Endothelial cell of umbilical vein (primary cell): ENCODE data around the gene TEP1.

Experiments used
- CTCF ChIP-seq, 2 donors: IDR thresholded peaks; 1 replicate in 1 of 2; 2 replicates in 1 of 2; pipeline ENCODE4 v1.5.1; 2011; ENCODE audit warnings: low read length in 2 of 2, mild to moderate bottlenecking in 2 of 2, moderate library complexity in 2 of 2, control low read depth in 1 of 2, inconsistent platforms in 1 of 2, low read depth in 1 of 2; ENCODE audit not compliant: insufficient read depth in 1 of 2; ENCODE audit errors: extremely low read depth in 1 of 2
- EZH2 ChIP-seq: IDR thresholded peaks from 2 replicates; pipeline ENCODE4 v1.6.1; 2012; ENCODE audit warnings: borderline replicate concordance, low read depth, mild to moderate bottlenecking, moderate library complexity, low read length, inconsistent platforms; ENCODE audit not compliant: severe bottlenecking
- GATA2 ChIP-seq: IDR thresholded peaks from 2 replicates; pipeline ENCODE4 v1.7.0; 2011; ENCODE audit warnings: low read depth, mild to moderate bottlenecking, moderate library complexity, mixed read lengths, low read length; ENCODE audit not compliant: insufficient read length, insufficient read depth
- POLR2A ChIP-seq: IDR thresholded peaks from 2 replicates; pipeline ENCODE4 v1.6.1; 2012; ENCODE audit warnings: low read depth, mild to moderate bottlenecking, control low read depth, low read length
- POLR2AphosphoS5 ChIP-seq: IDR thresholded peaks from 2 replicates; pipeline ENCODE4 v1.6.1; 2012; ENCODE audit warnings: low read depth, mild to moderate bottlenecking, control low read depth, low read length, moderate library complexity; ENCODE audit not compliant: insufficient read depth

GRCh38 chr14:20422886-20423285, 9.6 kb upstream of the TEP1 start:
- TF ChIP-seq CTCF (IDR thresholded peaks at IDR 0.05; ENCODE audit: extremely low read depth in 1 of 2, insufficient read depth in 1 of 2, low read depth in 1 of 2, low read length in 2 of 2) (no peak), POLR2A (no peak), POLR2AphosphoS5 (no peak), EZH2 (no peak), GATA2 (no peak)
